ENCODE measurements around the gene BCL6. TPM values are rescaled to one million over a fixed set of nuclear protein-coding genes. Genes with fewer than 3 reads are reported as not detected.

The BCL6 gene
- total and polyA plus RNA-seq, 10 of the 15 experiments (the other 5 are each of a cell fraction or from before 2014, with no cell fraction given), result 0.04 to 0.85 (median 0.15) TPM

GRCh38 chr3:187737006-187737367 lies 8.3 kb downstream of the BCL6 start:
- FAIRE-seq (no peak), DNase-seq (ENCODE audit: low read depth, low spot score) (no peak), ATAC-seq (no peak)
- Histone ChIP-seq H3K79me2 (ENCODE audit: control insufficient read depth, insufficient read depth, low read length) (no peaks in the 10 kb centered on the region), H3K27ac (ENCODE audit: control insufficient read depth, insufficient read depth) (no peak overlapping the region), H2AFZ (ENCODE audit: control insufficient read depth, low read depth, low read length) (no peak overlapping the region), H3K27me3 (replicated peaks in 1 of 2; ENCODE audit: control insufficient read depth in 2 of 2, insufficient read depth in 2 of 2, low read length in 1 of 2) (peaks cover 8 to 16% of the 10 kb centered on the region in 2 experiments), H3K4me1 (ENCODE audit: control insufficient read depth, insufficient read depth, low read length) (no peaks in the 10 kb centered on the region; the same call in 1 of the 2 replicates), H3K9me3 (replicated peaks; ENCODE audit: control insufficient read depth, insufficient read depth, low read length) (no peaks in the 10 kb centered on the region), H3K4me3 (no peak overlapping the region), H3K4me2 (ENCODE audit: control insufficient read depth, insufficient read depth) (no peak overlapping the region), H3K9ac (ENCODE audit: control insufficient read depth, insufficient read depth, low read length) (no peak overlapping the region), H3K36me3 (ENCODE audit: control insufficient read depth in 2 of 2, insufficient read depth in 2 of 2, low read length in 1 of 2) (no peaks in the 10 kb centered on the region), H4K20me1 (ENCODE audit: control insufficient read depth, insufficient read depth) (no peaks in the 10 kb centered on the region)
- ChIA-PET POLR2A (interaction anchor here (0.6 to 0.7 kb wide), 2 partner anchors 831 to 1208 kb away, joined by 4 to 5 read pairs; no protein-coding TSS in a partner anchor), RAD21 (ENCODE audit: unreplicated experiment) (interaction anchor here (7.2 kb wide), 1 partner anchor 1217 kb away, joined by 130 read pairs; no protein-coding TSS in a partner anchor), CTCF (interaction anchor here (1.1 to 9.7 kb wide), 3 partner anchors 10 to 1220 kb away, joined by 4 to 437 read pairs (median 8); no protein-coding TSS in a partner anchor), SMC1A (ENCODE audit: uncharacterized antibody, unreplicated experiment) (interaction anchor here (0.6 to 1.3 kb wide), 3 partner anchors 10 to 360 kb away, joined by 3 to 5 read pairs (median 4); no protein-coding TSS in a partner anchor)
- in situ Hi-C loops (cut with MboI) (loop anchor here (5.0 kb wide), 2 partner anchors 1305 to 1410 kb away; no protein-coding TSS in a partner anchor), intact Hi-C loops (cut with micrococcal nuclease; ENCODE audit: unreplicated experiment) (loop anchor here (10.0 kb wide), 1 partner anchor 1088 kb away; no protein-coding TSS in a partner anchor)
- BruUV-seq (replicated peaks), result no TSS peak
- TF ChIP-seq CEBPZ (IDR thresholded peaks at IDR 0.05; ENCODE audit: low read depth, low read length), result no peak
- no peak for TF ChIP-seq ZZZ3 (IDR thresholded peaks at IDR 0.05; ENCODE audit: control insufficient read depth, insufficient read length, low read depth)
- no peak for TF ChIP-seq WRNIP1 (IDR thresholded peaks at IDR 0.05; ENCODE audit: borderline replicate concordance, low read depth, low read length)
- TF ChIP-seq NR2F1 (conservative IDR thresholded peaks at IDR 0.05), result no peak
- no peak for TF ChIP-seq CTCF (IDR thresholded peaks at IDR 0.05 in 2 of 3, conservative IDR thresholded peaks at IDR 0.05 in 1 of 3; ENCODE audit: control insufficient read depth in 2 of 3, extremely low read depth in 1 of 3, insufficient read depth in 1 of 3, low read depth in 3 of 3, low read length in 3 of 3)
- no peak for TF ChIP-seq FOXM1 (IDR thresholded peaks at IDR 0.05; ENCODE audit: low read depth, low read length)
- TF ChIP-seq CHD4 (IDR thresholded peaks at IDR 0.05), result no peak
- no peak for TF ChIP-seq E2F4 (IDR thresholded peaks at IDR 0.05; ENCODE audit: low read depth, low read length)
- no peak for TF ChIP-seq ZNF384 (IDR thresholded peaks at IDR 0.05; ENCODE audit: borderline replicate concordance, low read depth, low read length)
- TF ChIP-seq ZBTB33 (IDR thresholded peaks at IDR 0.05), result no peak
- no peak for TF ChIP-seq MEF2A (IDR thresholded peaks at IDR 0.05; ENCODE audit: insufficient read depth, low read depth, low read length)
- TF ChIP-seq SUPT20H (IDR thresholded peaks at IDR 0.05; ENCODE audit: borderline replicate concordance, control insufficient read depth, low read depth, low read length), result no peak
- 0% methylated on average over 3 of the region's 4 CpGs for WGBS (ENCODE audit: insufficient coverage, insufficient replicate concordance, low lambda C conversion rate, missing lambda C conversion rate)
